Suprapubic skin (tissue), 4 donors: Measurements from ENCODE around the gene SLC30A10.

Experiments used
- CTCF ChIP-seq, 2 donors: fragments of 200-600 bp in 1 of 2; fragments of 450-650 bp in 1 of 2; sonication (generic) in 1 of 2; IDR thresholded peaks; one replicate each; pipeline ENCODE4 v1.5.1; 2016 to 2019; ENCODE audit warnings: antibody characterized with exemption in 2 of 2, mild to moderate bottlenecking in 1 of 2, moderate library complexity in 1 of 2
- POLR2A ChIP-seq, 2 donors: fragments of 450-650 bp; IDR thresholded peaks; one replicate each; pipeline ENCODE4 v1.6.1; 2017; ENCODE audit warnings: antibody characterized with exemption in 2 of 2, mild to moderate bottlenecking in 2 of 2, moderate library complexity in 2 of 2
- POLR2AphosphoS5 ChIP-seq, 3 donors: sonication (generic); formaldehyde crosslinking; IDR thresholded peaks; one replicate each; pipeline ENCODE4 v1.6.1; 2017; ENCODE audit warnings: antibody characterized with exemption in 3 of 3

DNA sequence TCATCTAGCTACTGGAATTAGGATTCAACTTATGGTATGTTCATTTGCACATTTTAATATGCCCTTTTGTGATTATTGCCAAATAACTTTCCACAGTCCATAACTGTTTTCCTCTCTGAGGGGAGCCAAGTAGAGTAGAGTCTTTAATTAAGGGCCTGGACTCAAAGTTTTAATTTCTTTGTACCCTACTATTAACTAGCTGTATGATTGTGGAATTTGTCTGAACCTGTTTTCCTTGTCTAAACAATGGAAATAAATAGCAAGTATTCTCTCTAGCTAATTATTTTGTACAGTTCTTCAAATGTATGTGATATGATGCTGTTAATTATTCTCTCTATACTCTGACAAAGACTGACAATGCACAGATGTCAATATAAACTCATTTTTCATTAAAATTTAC is 24.0 kb upstream of the SLC30A10 start:
- TF ChIP-seq CTCF (IDR thresholded peaks at IDR 0.05) = no peak
- no peak for TF ChIP-seq POLR2A (IDR thresholded peaks at IDR 0.05)
- no peak for TF ChIP-seq POLR2AphosphoS5 (IDR thresholded peaks at IDR 0.05)
